ENCODE data around the gene BBS1.

Gene BBS1

GRCh38 chr11:66477263-66478201, 32.9 kb upstream of the BBS1 start:
- no peak for DNase-seq

- DNase-seq = no peak
These were observed 31.6 kb upstream of the BBS1 start for GRCh38 chr11:66478729-66479393.

GRCh38 chr11:66479394-66480116, 30.9 kb upstream of the BBS1 start:
- no peak for DNase-seq

- peak; percentile 97 for DNase-seq
These were observed 30.1 kb upstream of the BBS1 start, which contains the start of gene DPP3 for GRCh38 chr11:66480117-66480938. DPP3 (plus strand) TSS chr11:66480434; CDS start chr11:66482201, 1,767 bp downstream.

GRCh38 chr11:66484806-66485380, 25.5 kb upstream of the BBS1 start:
- DNase-seq = no peak

GRCh38 chr11:66488957-66489356, 21.5 kb upstream of the BBS1 start:
- DNase-seq = no peak

GRCh38 chr11:66489636-66490035, 20.8 kb upstream of the BBS1 start:
- no peak for DNase-seq

GRCh38 chr11:66491315-66491935, 19.0 kb upstream of the BBS1 start:
- no peak for DNase-seq

- DNase-seq = no peak
These were observed 18.1 kb upstream of the BBS1 start for GRCh38 chr11:66492161-66492865.

- DNase-seq = no peak
These were observed 17.3 kb upstream of the BBS1 start for GRCh38 chr11:66493130-66493529.

- DNase-seq = no peak
These were observed 16.0 kb upstream of the BBS1 start for GRCh38 chr11:66494458-66494857.

GRCh38 chr11:66494935-66495334, 15.5 kb upstream of the BBS1 start:
- no peak for DNase-seq

- DNase-seq = no peak
These were observed 15.0 kb upstream of the BBS1 start for GRCh38 chr11:66495401-66495854.

GRCh38 chr11:66497206-66497605, 13.2 kb upstream of the BBS1 start:
- no peak for DNase-seq

GRCh38 chr11:66498506-66498905, 11.9 kb upstream of the BBS1 start:
- no peak for DNase-seq

GRCh38 chr11:66505276-66505816, 5.1 kb upstream of the BBS1 start:
- no peak for DNase-seq

GRCh38 chr11:66509131-66509561, 1.3 kb upstream of the BBS1 start:
- DNase-seq = peak; percentile 10

GRCh38 chr11:66510990-66511339, 530 bp downstream of the BBS1 start:
- no peak for DNase-seq

GRCh38 chr11:66523611-66524010, 13.2 kb downstream of the BBS1 start:
- no peak for DNase-seq

GRCh38 chr11:66524304-66525040, 14.0 kb downstream of the BBS1 start:
- DNase-seq = no peak

Data from stimulated activated CD4-positive, alpha-beta T cell treated with anti-CD3 and anti-CD28 coated beads, Interleukin-1b, Interleukin-23, amount 100 ng/mL, for 48 hours (primary cell).